GM12891 (cell line): ENCODE results near the gene NIF3L1.

Experiments
- POLR2A ChIP-seq: IDR thresholded peaks from 2 replicates; pipeline ENCODE4 v1.6.1; 2011; ENCODE audit warnings: low read depth, low read length, control low read depth
- POLR2AphosphoS5 ChIP-seq: IDR thresholded peaks from 2 replicates; pipeline ENCODE4 v1.6.1; 2011; ENCODE audit warnings: low read depth, low read length, control low read depth

DNA sequence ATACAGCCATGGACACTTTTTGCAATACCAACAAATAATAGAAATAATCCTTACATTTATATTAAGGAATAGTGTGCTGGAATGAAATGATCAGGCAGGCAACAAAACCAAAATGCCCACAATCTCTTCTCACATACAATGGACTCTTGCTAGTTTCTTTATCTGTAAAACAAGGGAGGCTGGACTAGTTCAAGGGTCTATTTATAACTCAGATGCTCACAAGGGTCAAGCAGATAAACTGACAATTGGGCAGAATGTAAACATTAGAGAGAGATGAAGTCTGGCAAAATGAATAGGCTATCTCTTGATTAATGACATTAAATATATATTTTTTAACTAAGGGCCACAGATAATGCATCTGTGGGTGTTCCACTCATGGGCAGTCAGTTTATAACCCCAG is 11.7 kb upstream of the NIF3L1 start:
- TF ChIP-seq POLR2AphosphoS5 (no peak), POLR2A (no peak)
